ENCODE data around the gene GLIS1. TPM values are rescaled to one million over a fixed set of nuclear protein-coding genes. Genes with fewer than 3 reads are reported as not detected.

Gene GLIS1
- total and polyA plus RNA-seq, 2 experiments from 2014 or later = 0.26 to 0.31 TPM

- Histone ChIP-seq H3F3A (replicated peaks; ENCODE audit: low read depth) (no peaks in the 10 kb centered on the region), H3K36me3 (ENCODE audit: insufficient read depth) (no peaks in the 10 kb centered on the region), H3K27ac (ENCODE audit: low read depth) (no peak overlapping the region), H3K79me2 (replicated peaks; ENCODE audit: insufficient read depth) (no peaks in the 10 kb centered on the region), H3K27me3 (ENCODE audit: insufficient read depth) (no peaks in the 10 kb centered on the region), H3K9me2 (ENCODE audit: insufficient read depth) (no peaks in the 10 kb centered on the region), H4K20me1 (replicated peaks; ENCODE audit: insufficient read depth) (no peaks in the 10 kb centered on the region), H3K4me1 (ENCODE audit: insufficient read depth) (peaks cover 4% of the 10 kb centered on the region; the same call in 1 of the 2 replicates), H2AFZ (no peak overlapping the region), H3K4me2 (no peak overlapping the region), H3K4me3 (no peak overlapping the region)
- ATAC-seq (no peak), DNase-seq (ENCODE audit: low spot score) (no peak)
- H3K27me3 Mint-ChIP-seq (ENCODE audit: insufficient read depth, low read depth, poor library complexity) = peaks cover 3% of the 10 kb centered on the region
- no peaks in the 10 kb centered on the region for H3K4me1 Mint-ChIP-seq
- no peak for TF ChIP-seq CREB1 (CRISPR knock-in tag; IDR thresholded peaks at IDR 0.05; ENCODE audit: low read depth)
- TF ChIP-seq EZH2phosphoT487 (IDR thresholded peaks at IDR 0.05; ENCODE audit: unreplicated experiment) = no peak
- no peak for TF ChIP-seq NANOG (IDR thresholded peaks at IDR 0.05; ENCODE audit: borderline replicate concordance)
- TF ChIP-seq EZH2 (IDR thresholded peaks at IDR 0.05; ENCODE audit: low read depth, unreplicated experiment) = no peak
- TF ChIP-seq JUNB (IDR thresholded peaks at IDR 0.05; ENCODE audit: unreplicated experiment) = no peak
- no peak for TF ChIP-seq ZNF462 (CRISPR knock-in tag; IDR thresholded peaks at IDR 0.05)
- no peak for TF ChIP-seq CTCF (conservative IDR thresholded peaks at IDR 0.05; ENCODE audit: low read depth in 2 of 2)
- TF ChIP-seq ZNF331 (CRISPR knock-in tag; IDR thresholded peaks at IDR 0.05; ENCODE audit: low read depth) = no peak
- H3K36me3 Mint-ChIP-seq (ENCODE audit: low read depth) = no peaks in the 10 kb centered on the region
- no peaks in the 10 kb centered on the region for H3K9me3 Mint-ChIP-seq
- no peak overlapping the region for H3K4me3 Mint-ChIP-seq
- no peak overlapping the region for H3K27ac Mint-ChIP-seq
Measured at GRCh38 chr1:53633073-53633704, 105.8 kb downstream of the GLIS1 start.

All from GM23338 (cell line).